CD1c-positive myeloid dendritic cell (primary cell): ENCODE data around the gene ATP9A.

ENCODE experiments used
- DNase-seq: peaks from one replicate; pipeline ENCODE4 v3.0.0-alpha.2; 2016; ENCODE audit errors: extremely low spot score

The ATP9A gene

DNA sequence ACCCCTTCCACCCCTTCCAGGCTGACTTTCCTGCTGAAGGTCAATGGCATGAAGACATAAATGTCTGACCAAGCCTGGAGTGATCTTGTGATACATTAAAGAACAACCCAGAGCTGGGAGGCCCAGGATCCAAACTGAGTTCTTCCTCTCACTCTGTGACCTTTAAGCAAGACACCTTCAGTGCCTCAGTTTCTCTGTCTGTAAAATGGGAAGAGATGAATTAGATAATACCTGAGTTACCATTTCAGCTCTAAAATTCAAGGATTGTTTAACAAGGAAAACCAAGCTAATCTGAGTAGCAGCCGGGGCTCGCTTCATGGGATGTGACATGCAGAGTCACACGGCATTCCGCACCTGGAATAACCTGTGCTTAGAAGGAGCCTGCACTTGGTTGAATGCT, 218.7 kb downstream of the ATP9A start:
- no peak for DNase-seq

GRCh38 chr20:51547951-51548350, 220.2 kb downstream of the ATP9A start:
- no peak for DNase-seq
